DOHH2 (cell line): Measurements from ENCODE around the gene RGS2.

Experiments used
- CTCF ChIP-seq: fragments of 200-600 bp; sonication (generic); IDR thresholded peaks from one replicate; pipeline ENCODE4 v1.5.1; 2014; ENCODE audit warnings: antibody characterized with exemption, mild to moderate bottlenecking, low read depth, low read length; ENCODE audit not compliant: poor library complexity, severe bottlenecking
- EZH2phosphoT487 ChIP-seq: fragments of 200-600 bp; sonication (generic); IDR thresholded peaks from 2 replicates; pipeline ENCODE4 v1.6.1; 2017; ENCODE audit warnings: borderline replicate concordance, mild to moderate bottlenecking, antibody characterized with exemption, low read length, moderate library complexity, mixed read lengths

DNA sequence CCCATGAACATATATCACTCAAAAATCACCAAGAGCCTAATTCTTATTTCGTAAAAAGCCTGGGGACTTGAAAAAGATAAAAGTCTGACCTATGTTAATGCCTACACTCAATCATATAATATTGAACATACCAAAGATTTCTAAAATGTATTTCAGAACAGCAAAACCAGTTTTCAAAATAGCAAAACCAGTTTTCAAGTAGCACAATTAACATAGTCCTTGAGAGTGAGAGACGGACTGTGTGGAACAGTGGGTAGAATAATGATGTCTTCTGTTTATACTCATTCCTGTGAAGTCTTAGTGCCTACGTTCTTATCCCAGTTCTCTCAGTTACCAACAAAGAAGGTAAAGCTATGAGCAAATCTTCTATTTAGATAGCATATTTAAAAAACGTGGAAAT is 22.3 kb upstream of the RGS2 start:
- TF ChIP-seq CTCF (no peak), EZH2phosphoT487 (no peak)
